ENCODE results near the gene SIPA1L3. TPM values are rescaled to one million over a fixed set of nuclear protein-coding genes. Genes with fewer than 3 reads are reported as not detected.

Gene SIPA1L3
- total and polyA plus RNA-seq, 10 of the 15 experiments (the other 5 are each of a cell fraction or from before 2014, with no cell fraction given) = 0.24 to 66.2 (median 19.1) TPM

GRCh38 chr19:38019396-38019724 is 112.4 kb downstream of the SIPA1L3 start (continued):
- TF ChIP-seq ZBTB11 (CRISPR knock-in tag; IDR thresholded peaks at IDR 0.05) (no peak), NFYA (IDR thresholded peaks at IDR 0.05; ENCODE audit: borderline replicate concordance, low read depth, low read length) (no peak), HDAC6 (IDR thresholded peaks at IDR 0.05; ENCODE audit: unreplicated experiment) (no peak), RB1 (IDR thresholded peaks at IDR 0.05; ENCODE audit: borderline replicate concordance) (no peak), HCFC1 (IDR thresholded peaks at IDR 0.05; ENCODE audit: low read length) (no peak)

DNA sequence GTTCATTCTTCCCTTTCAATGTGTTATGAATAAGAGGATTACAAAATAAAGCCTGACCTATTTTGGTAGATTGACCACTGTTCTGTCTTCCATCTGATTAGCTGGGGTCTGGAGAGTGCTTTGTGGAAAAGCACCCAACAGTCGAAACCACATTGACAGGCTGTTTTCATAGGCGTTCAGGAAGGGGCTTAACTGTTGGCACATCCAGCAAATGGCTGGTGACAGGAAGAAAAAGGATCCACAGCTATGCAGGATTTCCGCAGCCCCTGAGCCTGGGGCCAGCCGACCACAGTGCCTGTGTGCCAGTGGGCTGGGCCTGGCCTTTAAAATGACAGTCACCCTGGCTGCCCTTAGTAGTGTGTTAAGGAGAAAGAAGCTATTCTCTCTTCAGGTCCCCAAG is 113.3 kb downstream of the SIPA1L3 start:
- Histone ChIP-seq H3K4me3 (no peak overlapping the region), H4K20me1 (ENCODE audit: control insufficient read depth, insufficient read depth) (no peaks in the 10 kb centered on the region), H3K4me2 (ENCODE audit: control insufficient read depth, insufficient read depth) (no peak overlapping the region), H3K9me3 (replicated peaks; ENCODE audit: control insufficient read depth, insufficient read depth, low read length) (no peaks in the 10 kb centered on the region), H3K79me2 (ENCODE audit: control insufficient read depth, insufficient read depth, low read length) (peaks cover 20% of the 10 kb centered on the region), H3K27ac (ENCODE audit: control insufficient read depth, insufficient read depth) (no peak overlapping the region), H3K36me3 (ENCODE audit: control insufficient read depth in 2 of 2, insufficient read depth in 2 of 2, low read length in 1 of 2) (peaks cover 0 to 4% of the 10 kb centered on the region in 2 experiments; a peak in 1 of 4 replicates), H3K4me1 (ENCODE audit: control insufficient read depth, insufficient read depth, low read length) (no peaks in the 10 kb centered on the region; the same call in 1 of the 2 replicates), H2AFZ (ENCODE audit: control insufficient read depth, low read depth, low read length) (no peak overlapping the region), H3K27me3 (replicated peaks in 1 of 2; ENCODE audit: control insufficient read depth in 2 of 2, insufficient read depth in 2 of 2, low read length in 1 of 2) (no peaks in the 10 kb centered on the region), H3K9ac (ENCODE audit: control insufficient read depth, insufficient read depth, low read length) (no peak overlapping the region)
- intact Hi-C loops (cut with micrococcal nuclease; ENCODE audit: unreplicated experiment) (no loop called here), in situ Hi-C loops (cut with MboI) (no loop called here)
- 90% methylated on average over 2 of the region's 4 CpGs for WGBS (ENCODE audit: insufficient coverage, insufficient replicate concordance, low lambda C conversion rate, missing lambda C conversion rate)
- FAIRE-seq (no peak), ATAC-seq (no peak), DNase-seq (ENCODE audit: low read depth, low spot score) (no peak)
- ChIA-PET POLR2A (no interaction called here), SMC1A (ENCODE audit: uncharacterized antibody, unreplicated experiment) (interaction anchor here (1.2 to 2.1 kb wide), 2 partner anchors 9 to 22 kb away, joined by 3 to 5 read pairs; no protein-coding TSS in a partner anchor), RAD21 (ENCODE audit: unreplicated experiment) (no interaction called here), CTCF (interaction anchor here (0.6 to 0.9 kb wide), 3 partner anchors 26 to 35 kb away, joined by 3 to 4 read pairs (median 3); no protein-coding TSS in a partner anchor)
- no TSS peak for BruUV-seq (replicated peaks)
- TF ChIP-seq RFX5 (IDR thresholded peaks at IDR 0.05; ENCODE audit: low read depth, low read length) (no peak), SIX5 (IDR thresholded peaks at IDR 0.05; ENCODE audit: low read depth, low read length, severe bottlenecking) (no peak), BRCA1 (IDR thresholded peaks at IDR 0.05; ENCODE audit: low read depth, low read length) (no peak), BACH1 (IDR thresholded peaks at IDR 0.05; ENCODE audit: borderline replicate concordance) (no peak), NR2F1 (conservative IDR thresholded peaks at IDR 0.05) (no peak), ZBTB40 (IDR thresholded peaks at IDR 0.05; ENCODE audit: borderline replicate concordance) (no peak), ZNF274 (IDR thresholded peaks at IDR 0.05; ENCODE audit: insufficient read depth, insufficient read length) (no peak), CEBPB (IDR thresholded peaks at IDR 0.05; ENCODE audit: borderline replicate concordance in 1 of 2, low read depth in 2 of 2, low read length in 2 of 2) (no peak)

All from GM12878 (cell line).